ENCODE data around the gene LYG2. TPM values are rescaled to one million over a fixed set of nuclear protein-coding genes. Genes with fewer than 3 reads are reported as not detected.
A peak's percentile ranks its signal among the peaks of the same experiment; 100 is the strongest.
"Not testable (repeated sequence)": the region's sequence is repeated elsewhere in the genome, so short reads cannot be mapped to it uniquely, and the experiment has no call there.

LYG2 gene
- total RNA-seq, 1 donor from 2014 or later: not detected

- no peak overlapping the region for H3K4me3 Mint-ChIP-seq (ENCODE audit: unreplicated experiment)
- TF ChIP-seq, protein P1, sequence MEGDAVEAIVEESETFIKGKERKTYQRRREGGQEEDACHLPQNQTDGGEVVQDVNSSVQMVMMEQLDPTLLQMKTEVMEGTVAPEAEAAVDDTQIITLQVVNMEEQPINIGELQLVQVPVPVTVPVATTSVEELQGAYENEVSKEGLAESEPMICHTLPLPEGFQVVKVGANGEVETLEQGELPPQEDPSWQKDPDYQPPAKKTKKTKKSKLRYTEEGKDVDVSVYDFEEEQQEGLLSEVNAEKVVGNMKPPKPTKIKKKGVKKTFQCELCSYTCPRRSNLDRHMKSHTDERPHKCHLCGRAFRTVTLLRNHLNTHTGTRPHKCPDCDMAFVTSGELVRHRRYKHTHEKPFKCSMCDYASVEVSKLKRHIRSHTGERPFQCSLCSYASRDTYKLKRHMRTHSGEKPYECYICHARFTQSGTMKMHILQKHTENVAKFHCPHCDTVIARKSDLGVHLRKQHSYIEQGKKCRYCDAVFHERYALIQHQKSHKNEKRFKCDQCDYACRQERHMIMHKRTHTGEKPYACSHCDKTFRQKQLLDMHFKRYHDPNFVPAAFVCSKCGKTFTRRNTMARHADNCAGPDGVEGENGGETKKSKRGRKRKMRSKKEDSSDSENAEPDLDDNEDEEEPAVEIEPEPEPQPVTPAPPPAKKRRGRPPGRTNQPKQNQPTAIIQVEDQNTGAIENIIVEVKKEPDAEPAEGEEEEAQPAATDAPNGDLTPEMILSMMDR (IDR thresholded peaks at IDR 0.05): no peak
- H3K4me1 Mint-ChIP-seq (ENCODE audit: unreplicated experiment): peaks cover 17% of the 10 kb centered on the region
- no peaks in the 10 kb centered on the region for H3K27me3 Mint-ChIP-seq (ENCODE audit: unreplicated experiment)
- DNase-seq (ENCODE audit: extremely low spot score, unreplicated experiment): no peak
- peaks cover 7% of the 10 kb centered on the region for H3K36me3 Mint-ChIP-seq (ENCODE audit: unreplicated experiment)
- peaks cover 6% of the 10 kb centered on the region for H3K9me3 Mint-ChIP-seq (ENCODE audit: unreplicated experiment)
- no peak overlapping the region for H3K27ac Mint-ChIP-seq (ENCODE audit: unreplicated experiment)
Measured at GRCh38 chr2:99279969-99280695, 24.7 kb upstream of the LYG2 start.

DNA sequence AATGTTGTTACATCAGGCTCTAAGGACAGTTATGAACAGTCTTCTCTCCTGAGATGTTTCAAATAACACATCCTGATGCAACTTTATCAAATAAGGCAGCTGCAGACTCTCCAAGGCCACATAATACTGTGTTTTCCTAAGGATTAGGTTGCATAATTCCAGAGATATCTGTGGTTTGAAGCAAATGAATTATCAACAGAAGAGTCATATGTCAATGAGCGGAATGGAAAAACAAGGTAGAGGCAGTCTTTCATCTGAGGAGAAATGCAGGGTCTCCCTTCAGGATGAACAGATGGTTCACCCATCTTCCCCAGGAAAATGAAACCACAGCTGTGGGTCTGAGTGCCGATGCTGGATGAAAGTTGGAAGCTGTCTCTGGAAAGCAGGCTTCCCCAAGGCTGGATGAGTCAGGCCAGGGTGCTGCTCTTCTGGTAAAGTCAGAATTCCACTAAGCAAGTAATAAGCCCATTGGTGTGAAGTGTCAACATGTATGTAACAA is 23.4 kb upstream of the LYG2 start:
- H3K4me1 Mint-ChIP-seq (ENCODE audit: unreplicated experiment): peaks cover 17% of the 10 kb centered on the region
- peaks cover 7% of the 10 kb centered on the region for H3K36me3 Mint-ChIP-seq (ENCODE audit: unreplicated experiment)
- H3K4me3 Mint-ChIP-seq (ENCODE audit: unreplicated experiment): peak overlapping the region; percentile 59

GRCh38 chr2:99278195-99278765 is 22.8 kb upstream of the LYG2 start:
- not testable (repeated sequence) for H3K36me3 Mint-ChIP-seq (ENCODE audit: unreplicated experiment); H3K27me3 Mint-ChIP-seq (ENCODE audit: unreplicated experiment); DNase-seq (ENCODE audit: extremely low spot score, unreplicated experiment); H3K4me3 Mint-ChIP-seq (ENCODE audit: unreplicated experiment); H3K9me3 Mint-ChIP-seq (ENCODE audit: unreplicated experiment)
- Mint-ChIP-seq H3K4me1 (ENCODE audit: unreplicated experiment) (peaks cover 17% of the 10 kb centered on the region), H3K27ac (ENCODE audit: unreplicated experiment) (peak overlapping the region; percentile 87)

More for the DNA sequence above, 23.4 kb upstream of the LYG2 start:
- DNase-seq (ENCODE audit: extremely low spot score, unreplicated experiment): no peak
- H3K27ac Mint-ChIP-seq (ENCODE audit: unreplicated experiment): peak overlapping the region; percentile 87
- TF ChIP-seq, protein P1 (IDR thresholded peaks at IDR 0.05): no peak
- H3K27me3 Mint-ChIP-seq (ENCODE audit: unreplicated experiment): peaks cover 4% of the 10 kb centered on the region
- peaks cover 6% of the 10 kb centered on the region for H3K9me3 Mint-ChIP-seq (ENCODE audit: unreplicated experiment)

- H3K36me3 Mint-ChIP-seq (ENCODE audit: unreplicated experiment): no peaks in the 10 kb centered on the region
- H3K4me3 Mint-ChIP-seq (ENCODE audit: unreplicated experiment): no peak overlapping the region
- H3K4me1 Mint-ChIP-seq (ENCODE audit: unreplicated experiment): peaks cover 17% of the 10 kb centered on the region
- H3K9me3 Mint-ChIP-seq (ENCODE audit: unreplicated experiment): peaks cover 12% of the 10 kb centered on the region
- H3K27me3 Mint-ChIP-seq (ENCODE audit: unreplicated experiment): peaks cover 5% of the 10 kb centered on the region
- H3K27ac Mint-ChIP-seq (ENCODE audit: unreplicated experiment): no peak overlapping the region
- no peak for DNase-seq (ENCODE audit: extremely low spot score, unreplicated experiment)
- TF ChIP-seq, protein P1 (IDR thresholded peaks at IDR 0.05): no peak
Measured at GRCh38 chr2:99275882-99276281, 20.4 kb upstream of the LYG2 start.

DNA sequence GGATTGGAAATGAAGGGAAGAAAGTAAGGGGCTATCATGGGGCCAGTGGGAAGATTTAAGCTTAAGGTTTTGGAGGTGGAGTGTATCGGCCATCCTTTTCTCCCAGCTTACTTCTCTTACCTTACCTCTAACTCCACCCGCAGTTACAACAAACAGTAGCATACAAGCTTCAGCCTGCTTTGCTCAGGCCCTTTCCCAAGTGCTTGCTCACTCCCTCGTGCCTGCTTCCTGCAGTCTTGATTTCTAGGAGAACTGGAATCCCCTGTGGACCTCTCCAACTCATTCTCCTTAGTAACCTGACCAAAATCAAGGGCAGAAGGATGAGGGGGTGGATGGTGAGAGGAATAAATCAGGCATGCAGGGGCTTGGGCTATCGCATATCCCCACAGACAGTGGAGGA is 5.8 kb upstream of the LYG2 start:
- Mint-ChIP-seq H3K4me3 (ENCODE audit: unreplicated experiment) (no peak overlapping the region), H3K4me1 (ENCODE audit: unreplicated experiment) (no peaks in the 10 kb centered on the region), H3K27ac (ENCODE audit: unreplicated experiment) (no peak overlapping the region), H3K9me3 (ENCODE audit: unreplicated experiment) (peaks cover 3% of the 10 kb centered on the region), H3K36me3 (ENCODE audit: unreplicated experiment) (peaks cover 2% of the 10 kb centered on the region), H3K27me3 (ENCODE audit: unreplicated experiment) (no peaks in the 10 kb centered on the region)
- no peak for DNase-seq (ENCODE audit: extremely low spot score, unreplicated experiment)
- TF ChIP-seq, protein P1 (IDR thresholded peaks at IDR 0.05): no peak

Data from osteocyte (in vitro differentiated cells).